HG02970 (cell line): ENCODE measurements around the gene TNNI3K.

Experiments
- ATAC-seq: cut with Tn5 transposase; IDR thresholded peaks from one replicate; pipeline ENCODE4 v1.9.1; 2021; ENCODE audit warnings: mild to moderate bottlenecking, moderate library complexity, moderate number of reproducible peaks; ENCODE audit not compliant: unreplicated experiment, low FRiP score

The TNNI3K gene

GRCh38 chr1:74388855-74389254 is 153.7 kb downstream of the TNNI3K start:
- no peak for ATAC-seq

GRCh38 chr1:74392186-74392585 is 157.0 kb downstream of the TNNI3K start:
- ATAC-seq: no peak

GRCh38 chr1:74392840-74393239 is 157.7 kb downstream of the TNNI3K start:
- no peak for ATAC-seq

GRCh38 chr1:74395571-74395970 is 160.4 kb downstream of the TNNI3K start:
- no peak for ATAC-seq

- ATAC-seq: no peak
Measured at GRCh38 chr1:74396462-74396861, 161.3 kb downstream of the TNNI3K start.

GRCh38 chr1:74396933-74397332 is 161.7 kb downstream of the TNNI3K start:
- no peak for ATAC-seq

- peak; percentile 57 for ATAC-seq
Measured at GRCh38 chr1:74399249-74399648, 164.1 kb downstream of the TNNI3K start.

GRCh38 chr1:74402873-74403272 is 167.7 kb downstream of the TNNI3K start:
- no peak for ATAC-seq

GRCh38 chr1:74403606-74404005 is 168.4 kb downstream of the TNNI3K start:
- no peak for ATAC-seq

- ATAC-seq: no peak
Measured at GRCh38 chr1:74406759-74407158, 171.6 kb downstream of the TNNI3K start.

GRCh38 chr1:74407902-74408301 is 172.7 kb downstream of the TNNI3K start:
- ATAC-seq: no peak

GRCh38 chr1:74412244-74412643 is 177.1 kb downstream of the TNNI3K start:
- no peak for ATAC-seq

- ATAC-seq: no peak
Measured at GRCh38 chr1:74415935-74416334, 180.7 kb downstream of the TNNI3K start.

GRCh38 chr1:74419611-74420010 is 184.4 kb downstream of the TNNI3K start:
- no peak for ATAC-seq

GRCh38 chr1:74420467-74420866 is 185.3 kb downstream of the TNNI3K start:
- ATAC-seq: no peak

GRCh38 chr1:74422421-74423292 is 187.5 kb downstream of the TNNI3K start:
- no peak for ATAC-seq

GRCh38 chr1:74423471-74423870 is 188.3 kb downstream of the TNNI3K start:
- no peak for ATAC-seq

GRCh38 chr1:74425676-74426075 is 190.5 kb downstream of the TNNI3K start:
- no peak for ATAC-seq

- no peak for ATAC-seq
Measured at GRCh38 chr1:74426208-74426937, 191.2 kb downstream of the TNNI3K start.

- no peak for ATAC-seq
Measured at GRCh38 chr1:74427681-74428080, 192.5 kb downstream of the TNNI3K start.

- ATAC-seq: no peak
Measured at GRCh38 chr1:74429580-74429979, 194.4 kb downstream of the TNNI3K start.
